Measurements from ENCODE around the gene IDUA.

Gene IDUA

GRCh38 chr4:1002631-1003251, 15.9 kb downstream of the IDUA start:
- no peak for DNase-seq

- no peak for DNase-seq
Measured at GRCh38 chr4:1003271-1004070, 16.6 kb downstream of the IDUA start.

DNA sequence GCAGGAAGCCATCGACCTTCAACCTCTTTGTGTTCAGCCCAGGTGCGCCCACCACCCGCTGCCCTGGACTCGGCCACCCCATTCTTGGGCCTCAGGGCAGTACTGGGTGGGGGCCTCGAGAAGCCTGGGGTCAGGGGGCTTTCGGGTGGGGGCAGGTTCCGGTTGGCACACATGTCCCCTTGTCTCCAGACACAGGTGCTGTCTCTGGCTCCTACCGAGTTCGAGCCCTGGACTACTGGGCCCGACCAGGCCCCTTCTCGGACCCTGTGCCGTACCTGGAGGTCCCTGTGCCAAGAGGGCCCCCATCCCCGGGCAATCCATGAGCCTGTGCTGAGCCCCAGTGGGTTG, 17.2 kb downstream of the IDUA start:
- DNase-seq, result no peak

DNA sequence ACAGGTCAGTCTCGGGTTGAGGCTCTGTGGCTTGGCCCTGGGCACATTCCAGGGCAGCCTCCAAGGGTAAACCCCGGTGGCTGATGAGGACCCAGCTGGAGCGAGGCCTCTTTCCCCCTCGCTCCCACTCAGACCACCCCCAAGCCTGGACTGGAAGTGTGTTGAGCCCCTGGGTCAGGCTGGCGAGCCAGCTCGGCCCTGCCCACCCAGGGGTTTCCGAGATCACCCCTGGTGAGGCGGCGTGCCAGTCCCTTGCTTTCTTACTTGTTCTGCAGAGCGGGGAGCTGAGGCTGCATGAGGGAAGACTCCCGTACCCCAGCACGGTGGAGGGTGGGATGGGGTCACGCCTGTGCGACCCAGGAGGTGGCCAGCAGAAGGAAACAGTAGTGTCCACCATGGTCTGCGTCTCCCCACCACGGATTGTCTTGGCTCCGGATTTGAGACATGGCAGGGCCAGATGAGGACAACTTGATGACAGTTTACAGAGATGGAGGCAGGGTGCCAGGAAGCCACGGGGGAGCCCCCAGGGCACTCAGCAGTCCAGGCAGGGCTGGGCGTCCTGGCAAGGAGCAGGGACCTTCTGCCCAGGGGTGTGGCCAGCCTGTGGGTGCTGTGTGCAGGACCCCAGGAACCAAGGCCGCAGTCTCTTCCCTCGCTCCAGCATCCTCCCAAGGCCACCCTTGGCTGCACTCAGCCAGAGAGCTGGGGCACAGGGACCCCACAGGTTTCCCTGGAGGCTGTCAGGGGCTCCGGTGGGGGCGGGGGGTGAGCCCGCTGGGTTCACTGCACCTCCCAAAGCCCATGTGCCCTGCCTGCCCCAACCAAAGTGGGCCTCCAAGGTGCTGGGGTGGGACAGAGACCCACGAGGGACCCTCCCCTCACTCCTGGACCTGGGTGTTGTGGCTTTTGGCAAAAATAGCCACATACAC, 18.0 kb downstream of the IDUA start:
- DNase-seq, result no peak

GRCh38 chr4:1006856-1007255, 20.0 kb downstream of the IDUA start:
- no peak for DNase-seq

GRCh38 chr4:1008840-1009541, 22.1 kb downstream of the IDUA start:
- DNase-seq, result no peak

DNA sequence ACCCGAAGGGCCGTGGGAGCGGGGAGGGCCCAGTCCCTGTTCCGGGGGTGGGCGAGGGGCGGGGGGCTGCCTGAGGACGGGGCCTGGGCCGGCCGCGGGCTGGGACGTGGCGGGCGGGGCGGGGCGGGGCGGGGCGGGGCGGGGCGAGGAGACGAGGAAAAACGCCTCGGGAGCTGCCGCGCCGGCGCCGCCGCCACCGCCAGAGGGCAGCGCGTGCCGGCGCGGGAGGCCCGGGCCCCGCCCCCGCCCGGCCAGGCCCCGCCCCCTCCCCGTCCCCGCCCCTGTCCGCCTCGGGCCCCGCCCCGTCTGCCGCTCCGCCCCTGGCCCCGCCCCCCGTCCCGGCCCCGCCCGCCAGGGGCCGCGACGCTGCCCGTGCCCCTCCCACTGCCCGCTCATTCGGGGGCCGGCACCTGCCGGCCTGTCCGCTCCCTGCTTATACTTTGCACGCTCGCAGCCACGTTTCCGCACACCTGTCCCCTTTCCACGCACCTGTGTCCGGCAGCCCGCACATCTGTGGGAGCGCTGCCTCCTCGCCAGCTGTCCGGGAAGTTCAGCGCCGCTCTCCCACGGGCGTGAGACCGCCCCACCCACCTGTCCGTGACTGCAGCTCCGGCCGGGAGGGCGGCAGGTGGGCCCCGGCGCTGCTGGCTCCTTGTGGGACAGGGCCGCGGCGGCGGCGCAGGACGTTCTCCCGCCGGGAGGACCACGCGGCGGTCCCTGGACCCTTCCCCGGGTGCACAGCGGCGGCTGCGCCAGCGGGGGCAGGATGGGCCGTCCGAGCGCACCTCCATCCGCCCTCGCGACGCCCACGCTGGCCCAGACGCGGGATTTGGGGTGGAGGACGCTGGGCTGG, 22.9 kb downstream of the IDUA start:
- peak; percentile 49 for DNase-seq

DNA sequence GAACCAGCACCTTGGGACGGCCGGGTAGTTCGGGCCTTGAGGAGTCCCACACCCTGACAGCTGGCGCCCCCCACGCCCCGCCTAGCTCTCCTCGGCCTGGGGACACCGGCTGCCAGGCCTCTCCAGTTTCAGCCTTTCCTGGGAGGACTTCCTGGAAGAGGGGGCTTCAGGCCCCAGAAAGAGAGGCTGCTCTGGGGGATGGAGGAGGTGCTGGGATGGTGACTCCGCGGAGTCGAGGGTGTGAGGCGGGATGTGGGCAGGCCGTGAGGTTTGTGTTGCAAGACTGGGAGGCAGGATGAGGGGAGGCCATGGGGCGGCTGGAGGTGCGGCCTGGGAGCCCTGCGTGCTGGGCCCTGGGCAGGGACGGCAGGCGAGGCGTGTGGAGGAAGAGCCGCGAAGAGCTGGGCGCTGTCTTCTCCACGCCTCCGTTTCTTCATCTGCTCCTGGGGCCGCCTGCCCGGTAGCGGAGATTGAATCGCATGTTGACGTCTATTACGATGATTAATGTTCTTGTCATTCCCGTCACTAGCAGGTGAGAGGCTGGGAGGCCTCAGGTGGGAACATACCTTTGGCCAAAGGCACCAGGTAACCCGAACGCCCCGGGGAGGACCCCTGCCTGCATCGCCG, 23.7 kb downstream of the IDUA start:
- DNase-seq, result peak; percentile 78

- peak; percentile 88 for DNase-seq
Measured at GRCh38 chr4:1011022-1011665, 24.3 kb downstream of the IDUA start, which contains the start of gene FGFRL1. FGFRL1 (plus strand) TSS chr4:1011626; CDS start chr4:1012486, 860 bp downstream.

DNA sequence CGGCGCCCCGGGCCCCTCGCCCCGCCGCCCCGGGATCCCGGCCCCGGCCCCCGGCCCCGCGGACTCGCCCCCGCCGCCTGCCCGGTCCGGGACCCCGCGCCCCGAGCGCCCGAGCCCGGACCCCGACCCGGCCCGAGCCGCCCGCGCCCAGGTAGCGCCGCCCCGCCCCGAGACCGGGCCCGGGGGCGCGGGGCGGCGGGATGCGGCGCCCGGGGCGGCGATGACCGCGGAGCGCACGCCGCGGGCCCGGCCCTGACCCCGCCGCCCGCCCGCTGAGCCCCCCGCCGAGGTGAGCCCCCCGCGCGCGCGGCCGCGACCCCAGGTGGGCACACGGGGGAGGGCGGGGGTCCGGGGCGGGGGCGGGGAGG, 24.8 kb downstream of the IDUA start:
- no peak for DNase-seq

- no peak for DNase-seq
Measured at GRCh38 chr4:1012034-1012739, 25.3 kb downstream of the IDUA start.

- DNase-seq, result no peak
Measured at GRCh38 chr4:1013225-1014073, 26.6 kb downstream of the IDUA start.

DNA sequence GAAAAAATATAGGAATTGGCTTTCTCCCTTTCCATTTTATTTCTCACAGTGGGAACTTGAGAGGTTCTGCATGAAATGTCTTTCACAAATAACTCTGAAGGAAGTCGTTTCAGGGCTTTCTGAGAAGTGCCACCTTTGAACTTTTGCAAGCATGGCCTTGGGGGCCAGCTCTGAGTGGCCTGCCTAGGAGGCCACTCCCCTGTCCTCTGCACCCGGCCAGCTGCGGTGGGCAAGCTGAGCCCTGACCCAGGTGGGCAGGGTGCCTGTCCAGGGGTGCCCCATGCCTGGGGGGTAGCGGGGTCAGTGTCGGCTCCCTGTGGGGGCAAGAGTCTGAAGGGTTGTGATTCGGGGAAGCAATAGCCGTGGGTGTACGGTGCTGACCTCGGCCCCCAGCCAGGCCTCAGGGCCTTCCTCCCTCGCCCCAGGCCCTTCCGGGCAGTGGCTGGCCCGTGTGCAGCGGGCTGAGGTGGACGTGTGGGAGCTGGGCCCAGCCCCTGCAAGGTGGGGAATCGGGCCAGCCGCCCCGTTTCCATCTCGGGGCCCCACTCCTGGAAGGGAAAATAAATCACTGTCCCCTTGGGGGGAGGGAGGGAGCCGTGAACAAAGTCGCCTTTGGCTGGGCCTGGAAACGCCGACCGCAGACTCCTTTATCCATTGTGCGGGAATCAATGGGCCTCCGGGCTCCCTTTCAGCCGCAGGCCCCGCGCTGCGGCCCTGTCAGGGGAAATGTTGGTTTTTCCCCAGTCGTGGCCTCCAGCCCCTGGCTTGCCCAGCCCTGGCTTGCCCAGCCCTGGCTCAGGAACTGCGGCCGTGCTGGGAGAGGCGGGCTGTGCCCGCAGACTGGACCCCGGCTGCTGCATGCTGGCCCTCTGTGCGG, 27.7 kb downstream of the IDUA start:
- no peak for DNase-seq

DNA sequence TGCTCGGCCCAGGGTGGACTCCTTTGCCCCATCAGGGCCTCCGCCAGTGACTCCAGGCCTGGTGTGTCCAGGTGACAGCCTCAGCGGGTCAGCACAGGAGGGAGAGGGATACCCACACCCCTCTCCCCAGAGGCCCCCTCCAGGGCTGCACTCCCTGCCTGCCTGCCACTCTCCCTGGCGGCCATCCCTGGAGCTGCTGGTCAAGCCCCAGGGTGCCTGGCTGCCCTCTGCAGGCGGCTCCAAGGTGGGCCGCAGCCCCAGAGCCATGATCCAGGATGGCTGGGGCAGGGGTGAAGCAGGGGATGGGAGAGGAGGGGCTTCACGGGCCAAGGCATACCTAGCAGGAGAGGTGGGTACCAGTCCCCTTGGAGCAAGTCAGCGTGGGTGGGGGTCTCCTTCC, 28.3 kb downstream of the IDUA start:
- no peak for DNase-seq

DNA sequence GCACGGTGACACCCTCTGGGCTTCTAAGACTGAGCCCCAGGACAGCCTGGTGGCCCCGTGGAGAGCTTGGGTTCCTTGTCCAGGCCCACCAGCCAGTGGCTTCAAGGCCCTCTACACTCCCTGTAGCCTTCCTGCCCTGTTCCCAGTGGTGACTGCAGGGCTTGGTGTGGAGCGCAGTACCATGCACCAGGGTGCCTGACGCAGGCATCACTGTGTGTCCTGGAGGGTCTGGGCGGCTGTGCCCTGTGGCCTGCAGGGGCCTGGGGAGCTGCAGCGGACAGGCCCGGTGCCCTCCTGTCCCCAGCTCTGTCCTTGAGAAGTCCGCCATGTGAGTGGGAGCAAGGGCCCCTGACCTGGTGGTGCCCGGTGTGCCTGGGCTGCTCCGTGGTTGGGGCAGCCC, 28.9 kb downstream of the IDUA start:
- no peak for DNase-seq

- no peak for DNase-seq
Measured at GRCh38 chr4:1017211-1017610, 30.4 kb downstream of the IDUA start.

GRCh38 chr4:1017706-1018105, 30.9 kb downstream of the IDUA start:
- DNase-seq, result no peak
